Panc1 (cell line): ENCODE results near the gene RBM4.

ENCODE experiments used
- REST ChIP-seq, 2 experiments: IDR thresholded peaks; 2 replicates each; pipeline ENCODE4 v1.6.1; 2011 to 2012; ENCODE audit warnings: low read depth in 2 of 2, control low read depth in 1 of 2, low read length in 1 of 2, mild to moderate bottlenecking in 1 of 2, moderate library complexity in 1 of 2; ENCODE audit not compliant: insufficient read depth in 1 of 2
- SIN3A ChIP-seq: IDR thresholded peaks from 2 replicates; pipeline ENCODE4 v1.6.1; 2012; ENCODE audit warnings: low read depth, mild to moderate bottlenecking, low read length, moderate library complexity, borderline replicate concordance; ENCODE audit not compliant: insufficient read depth
- TF ChIP-seq, protein P1 (sequence below): fragments of 450-650 bp; IDR thresholded peaks from 2 replicates; pipeline ENCODE4 v1.5.1; 2017; ENCODE audit warnings: mild to moderate bottlenecking

DNA sequence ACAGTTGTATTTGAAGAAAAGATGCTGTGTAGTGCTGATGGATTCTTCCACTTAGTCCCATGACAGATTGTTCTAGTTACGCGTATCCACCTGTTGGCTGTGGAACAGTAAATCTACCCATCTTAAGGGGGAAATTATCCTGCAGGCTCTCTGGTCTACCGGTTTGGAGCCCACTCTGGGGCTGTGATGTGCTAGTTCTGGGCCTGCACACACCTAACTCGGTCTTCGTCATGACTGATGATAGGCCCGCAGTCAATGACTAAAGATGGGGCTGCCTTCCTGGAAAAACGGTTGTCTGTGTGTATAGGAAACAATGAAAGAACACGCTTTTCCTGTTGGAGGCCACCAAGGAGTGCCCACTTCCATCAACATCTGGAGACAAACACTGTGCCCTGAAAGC is 45.4 kb downstream of the RBM4 start:
- TF ChIP-seq, protein P1, sequence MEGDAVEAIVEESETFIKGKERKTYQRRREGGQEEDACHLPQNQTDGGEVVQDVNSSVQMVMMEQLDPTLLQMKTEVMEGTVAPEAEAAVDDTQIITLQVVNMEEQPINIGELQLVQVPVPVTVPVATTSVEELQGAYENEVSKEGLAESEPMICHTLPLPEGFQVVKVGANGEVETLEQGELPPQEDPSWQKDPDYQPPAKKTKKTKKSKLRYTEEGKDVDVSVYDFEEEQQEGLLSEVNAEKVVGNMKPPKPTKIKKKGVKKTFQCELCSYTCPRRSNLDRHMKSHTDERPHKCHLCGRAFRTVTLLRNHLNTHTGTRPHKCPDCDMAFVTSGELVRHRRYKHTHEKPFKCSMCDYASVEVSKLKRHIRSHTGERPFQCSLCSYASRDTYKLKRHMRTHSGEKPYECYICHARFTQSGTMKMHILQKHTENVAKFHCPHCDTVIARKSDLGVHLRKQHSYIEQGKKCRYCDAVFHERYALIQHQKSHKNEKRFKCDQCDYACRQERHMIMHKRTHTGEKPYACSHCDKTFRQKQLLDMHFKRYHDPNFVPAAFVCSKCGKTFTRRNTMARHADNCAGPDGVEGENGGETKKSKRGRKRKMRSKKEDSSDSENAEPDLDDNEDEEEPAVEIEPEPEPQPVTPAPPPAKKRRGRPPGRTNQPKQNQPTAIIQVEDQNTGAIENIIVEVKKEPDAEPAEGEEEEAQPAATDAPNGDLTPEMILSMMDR, result no peak
- TF ChIP-seq REST (IDR thresholded peaks at IDR 0.05; ENCODE audit: insufficient read depth in 1 of 2, low read depth in 2 of 2, low read length in 1 of 2) (no peak), SIN3A (no peak)
